GM23338 (cell line): Measurements from ENCODE around the gene FNDC3A. TPM values are rescaled to one million over a fixed set of nuclear protein-coding genes. Genes with fewer than 3 reads are reported as not detected.

Experiments
- ATAC-seq: fragments of 200-7000 bp; cut with Tn5 transposase; 3 replicates; pipeline ENCODE4 v1.9.1; 2020
- DNase-seq: peaks from one replicate; pipeline ENCODE4 v3.0.0-alpha.2; 2015; ENCODE audit warnings: low spot score
- H2AFZ ChIP-seq: fragments of 200-600 bp; sonication (generic); 2 replicates; pipeline ENCODE4 v1.8.0; 2016; ENCODE audit warnings: antibody characterized with exemption, mild to moderate bottlenecking, moderate library complexity
- H3F3A ChIP-seq: fragments of 200-600 bp; sonication (generic); replicated peaks from 2 replicates; pipeline ENCODE4 v1.8.0; 2017; ENCODE audit warnings: antibody characterized with exemption, mixed run types, low read depth
- H3K27ac ChIP-seq: fragments of 200-600 bp; sonication (generic); 2 replicates; pipeline ENCODE4 v1.6.1; 2016; ENCODE audit warnings: low read depth
- H3K27me3 ChIP-seq: fragments of 200-600 bp; sonication (generic); 2 replicates; pipeline ENCODE4 v1.8.0; 2016; ENCODE audit warnings: mild to moderate bottlenecking, mixed run types, moderate library complexity; ENCODE audit not compliant: insufficient read depth
- H3K36me3 ChIP-seq: fragments of 200-600 bp; sonication (generic); 2 replicates; pipeline ENCODE4 v1.8.0; 2016; ENCODE audit warnings: mild to moderate bottlenecking; ENCODE audit not compliant: insufficient read depth
- H3K4me1 ChIP-seq: fragments of 200-600 bp; sonication (generic); 2 replicates; pipeline ENCODE4 v1.8.0; 2016; ENCODE audit warnings: mild to moderate bottlenecking, moderate library complexity; ENCODE audit not compliant: insufficient read depth
- H3K4me2 ChIP-seq: fragments of 200-600 bp; sonication (generic); 2 replicates; pipeline ENCODE4 v1.7.1; 2017; ENCODE audit warnings: mixed run types
- H3K4me3 ChIP-seq: fragments of 200-600 bp; sonication (generic); 2 replicates; pipeline ENCODE4 v1.6.1; 2016; ENCODE audit warnings: mixed run types
- H3K79me2 ChIP-seq: fragments of 200-600 bp; sonication (generic); replicated peaks from 2 replicates; pipeline ENCODE4 v1.8.0; 2017; ENCODE audit warnings: mild to moderate bottlenecking; ENCODE audit not compliant: insufficient read depth
- H3K9me2 ChIP-seq: fragments of 200-600 bp; sonication (generic); 2 replicates; pipeline ENCODE4 v1.8.0; 2017; ENCODE audit not compliant: insufficient read depth
- H4K20me1 ChIP-seq: fragments of 200-600 bp; sonication (generic); replicated peaks from 2 replicates; pipeline ENCODE4 v1.8.0; 2017; ENCODE audit warnings: mild to moderate bottlenecking; ENCODE audit not compliant: insufficient read depth
- H3K27ac Mint-ChIP-seq: 2 replicates; pipeline ENCODE4 v1.8.0; 2020; ENCODE audit warnings: inconsistent platforms, mild to moderate bottlenecking, moderate library complexity, mixed read lengths
- H3K27me3 Mint-ChIP-seq: 3 replicates; pipeline ENCODE4 v1.8.0; 2022; ENCODE audit warnings: low read depth, mild to moderate bottlenecking, moderate library complexity, mixed read lengths, inconsistent platforms; ENCODE audit not compliant: insufficient read depth, poor library complexity
- H3K36me3 Mint-ChIP-seq: 3 replicates; pipeline ENCODE4 v1.8.0; 2021; ENCODE audit warnings: low read depth, mild to moderate bottlenecking, inconsistent platforms, moderate library complexity, mixed read lengths
- H3K4me1 Mint-ChIP-seq: 3 replicates; pipeline ENCODE4 v1.8.0; 2020; ENCODE audit warnings: mild to moderate bottlenecking, inconsistent platforms, mixed read lengths
- H3K4me3 Mint-ChIP-seq: 3 replicates; pipeline ENCODE4 v1.8.0; 2021; ENCODE audit warnings: moderate library complexity, mild to moderate bottlenecking, inconsistent platforms, mixed read lengths
- H3K9me3 Mint-ChIP-seq: 3 replicates; pipeline ENCODE4 v1.8.0; 2020; ENCODE audit warnings: moderate library complexity, mild to moderate bottlenecking, inconsistent platforms, mixed read lengths
- EZH2 ChIP-seq: fragments of 200-600 bp; sonication (generic); IDR thresholded peaks from one replicate; pipeline ENCODE4 v1.8.0; 2017; ENCODE audit warnings: antibody characterized with exemption, mild to moderate bottlenecking, low read depth; ENCODE audit not compliant: unreplicated experiment
- EZH2phosphoT487 ChIP-seq: fragments of 200-600 bp; sonication (generic); IDR thresholded peaks from one replicate; pipeline ENCODE4 v1.8.1; 2018; ENCODE audit warnings: antibody characterized with exemption; ENCODE audit not compliant: unreplicated experiment
- JUNB ChIP-seq: IDR thresholded peaks from one replicate; pipeline ENCODE4 v1.6.1; 2016; ENCODE audit warnings: antibody characterized with exemption; ENCODE audit not compliant: unreplicated experiment
- NANOG ChIP-seq: IDR thresholded peaks from 2 replicates; pipeline ENCODE4 v1.6.1; 2016; ENCODE audit warnings: antibody characterized with exemption, borderline replicate concordance
- POLR2AphosphoS5 ChIP-seq: IDR thresholded peaks from 2 replicates; pipeline ENCODE4 v1.6.1; 2016; ENCODE audit warnings: antibody characterized with exemption, low read depth
- STAT1 ChIP-seq: IDR thresholded peaks from one replicate; pipeline ENCODE4 v1.6.1; 2016; ENCODE audit warnings: antibody characterized with exemption; ENCODE audit not compliant: unreplicated experiment
- ZNF331 ChIP-seq: fragments of 250-450 bp; sonication (Bioruptor Pico); IDR thresholded peaks from 2 replicates; pipeline ENCODE4 v1.5.0; 2020; ENCODE audit warnings: low read depth, mild to moderate bottlenecking, moderate library complexity
- ZNF462 ChIP-seq: fragments of 250-450 bp; sonication (Bioruptor Pico); IDR thresholded peaks from 2 replicates; pipeline ENCODE4 v1.5.0; 2020; ENCODE audit warnings: mild to moderate bottlenecking, moderate library complexity
- polyA plus RNA-seq: library from polyadenylated mRNA; unstranded; fragments of >200 nt; fragmentation: Nextera tagmentation; extraction: Ambion mirVana; gene quantifications from 2 replicates; pipeline ENCODE4 v1.2.1, GENCODE V29; 2016
- total RNA-seq: library from RNA; depleted of rRNA; stranded (reverse); fragments of >200 nt; shearing (Covaris generic); gene quantifications from 2 replicates; pipeline ENCODE4 v1.2.3, GENCODE V29; 2014

FNDC3A gene
- total and polyA plus RNA-seq, 2 experiments from 2014 or later: 10.3 to 31.1 TPM

- peaks cover 4% of the 10 kb centered on the region; the same call in 2 of the 3 replicates for H3K36me3 Mint-ChIP-seq
- no peaks in the 10 kb centered on the region for H3K9me2 ChIP-seq
- no peak overlapping the region for H3K4me3 Mint-ChIP-seq
- no peaks in the 10 kb centered on the region for H3K36me3 ChIP-seq
- DNase-seq (no peak), ATAC-seq (no peak)
- H3K27ac Mint-ChIP-seq: no peak overlapping the region
- no peaks in the 10 kb centered on the region for H3K27me3 Mint-ChIP-seq
- H3K27me3 ChIP-seq: no peaks in the 10 kb centered on the region
- TF ChIP-seq JUNB: no peak
- TF ChIP-seq EZH2phosphoT487: no peak
- no peak for TF ChIP-seq STAT1
- TF ChIP-seq ZNF462 (CRISPR knock-in tag): no peak
- no peak for TF ChIP-seq ZNF331 (CRISPR knock-in tag)
- TF ChIP-seq NANOG: no peak
- TF ChIP-seq POLR2AphosphoS5: no peak
- TF ChIP-seq EZH2: no peak
- H3K4me2 ChIP-seq: no peak overlapping the region
- H3K27ac ChIP-seq: no peak overlapping the region
- H3K9me3 Mint-ChIP-seq: no peaks in the 10 kb centered on the region; the same call in 2 of the 3 replicates
- H3F3A ChIP-seq: no peaks in the 10 kb centered on the region
- no peaks in the 10 kb centered on the region for H4K20me1 ChIP-seq
- no peak overlapping the region for H3K4me3 ChIP-seq
- H3K4me1 ChIP-seq: no peaks in the 10 kb centered on the region
- no peaks in the 10 kb centered on the region for H3K4me1 Mint-ChIP-seq
- H2AFZ ChIP-seq: no peak overlapping the region
- peaks cover 15% of the 10 kb centered on the region for H3K79me2 ChIP-seq
Observed at GRCh38 chr13:49044008-49044407, 68.3 kb downstream of the FNDC3A start.
